Stomach (tissue), 9 donors: ENCODE measurements around the gene ADPRHL1. TPM values are rescaled to one million over a fixed set of nuclear protein-coding genes. Genes with fewer than 3 reads are reported as not detected.
A peak's percentile ranks its signal among the peaks of the same experiment; 100 is the strongest.

Experiments used
- DNase-seq, 2 donors: peaks; one replicate each; pipeline versions ENCODE4 v3.0.0 to v3.0.0-alpha.2; 2013 to 2019
- H3K27ac ChIP-seq, 5 donors: fragments of 200-600 bp in 4 of 5; sonication (generic) in 4 of 5; one replicate each; pipeline ENCODE4 v1.5.1; 2013 to 2019; ENCODE audit warnings: mild to moderate bottlenecking in 1 of 5, moderate library complexity in 1 of 5
- H3K27me3 ChIP-seq, 3 donors: fragments of 200-600 bp; sonication (generic); one replicate each; pipeline ENCODE4 v1.5.1; 2017 to 2019; ENCODE audit warnings: mixed run types in 1 of 3
- H3K36me3 ChIP-seq, 4 donors: fragments of 200-600 bp; sonication (generic); 1 replicate in 3 of 4; 2 replicates in 1 of 4; pipeline ENCODE4 v1.5.1; 2016 to 2019
- H3K4me1 ChIP-seq, 4 donors: fragments of 200-600 bp; sonication (generic); one replicate each; pipeline ENCODE4 v1.5.1; 2016 to 2019
- H3K4me3 ChIP-seq, 4 donors: fragments of 200-600 bp; sonication (generic) in 3 of 4; one replicate each; pipeline ENCODE4 v1.5.1; 2016 to 2019; ENCODE audit warnings: mild to moderate bottlenecking in 1 of 4
- H3K9me3 ChIP-seq, 4 donors: fragments of 200-600 bp; sonication (generic); one replicate each; pipeline ENCODE4 v1.5.1; 2016 to 2019
- EP300 ChIP-seq: sonication (generic); formaldehyde crosslinking; IDR thresholded peaks from one replicate; pipeline ENCODE4 v1.6.1; 2017; ENCODE audit warnings: antibody characterized with exemption
- POLR2A ChIP-seq, 4 donors: fragments of 450-650 bp; IDR thresholded peaks; one replicate each; pipeline ENCODE4 v1.6.1; 2016; ENCODE audit warnings: antibody characterized with exemption in 4 of 4, control low read depth in 2 of 4, mild to moderate bottlenecking in 1 of 4, moderate library complexity in 1 of 4
- POLR2AphosphoS5 ChIP-seq, 3 donors: sonication (generic); formaldehyde crosslinking; IDR thresholded peaks; one replicate each; pipeline ENCODE4 v1.6.1; 2016; ENCODE audit warnings: antibody characterized with exemption in 3 of 3
- WGBS, 5 donors: extraction: QIAGEN DNeasy Blood & Tissue Kit in 3 of 5; methylation state at CpG; one replicate each; pipeline versions ENCODE4 v1.1.5 to v1.1.7; 2013 to 2018; 5-methylcytosine and 5-hydroxymethylcytosine counted together
- intact Hi-C: fragments of 100-400 bp; cut with DNase I; formaldehyde crosslinking; loops from one replicate; pipeline ENCODE4 v1.15.1; 2023; ENCODE audit warnings: low total_unique reads
- polyA plus RNA-seq, 3 donors: library from polyadenylated mRNA; stranded (reverse); fragments of 200-250 nt; gene quantifications; one replicate each; pipeline ENCODE4 v1.2.3, GENCODE V29; 2013
- total RNA-seq, 5 donors: library from RNA; depleted of rRNA; stranded (reverse); fragments of >200 nt; gene quantifications; one replicate each; pipeline versions ENCODE4 v1.1.0 to v1.2.3, GENCODE V29; 2014 to 2016
- TF ChIP-seq, protein P1 (sequence below), 7 experiments: fragments of 450-650 bp in 4 of 7; fragments of 200-600 bp in 3 of 7; sonication (generic) in 3 of 7; IDR thresholded peaks; one replicate each; pipeline ENCODE4 v1.5.1; 2016 to 2019; ENCODE audit warnings: antibody characterized with exemption in 7 of 7, control low read depth in 2 of 7, mild to moderate bottlenecking in 1 of 7
- donor health status: healthy with polysubstance abuse.
- donor health status: Bipolar disorder and iron deficiency.
- donor health status: healthy.

The ADPRHL1 gene
- total and polyA plus RNA-seq, 8 donors = 1.7 to 6.7 (median 2.7) TPM

DNA sequence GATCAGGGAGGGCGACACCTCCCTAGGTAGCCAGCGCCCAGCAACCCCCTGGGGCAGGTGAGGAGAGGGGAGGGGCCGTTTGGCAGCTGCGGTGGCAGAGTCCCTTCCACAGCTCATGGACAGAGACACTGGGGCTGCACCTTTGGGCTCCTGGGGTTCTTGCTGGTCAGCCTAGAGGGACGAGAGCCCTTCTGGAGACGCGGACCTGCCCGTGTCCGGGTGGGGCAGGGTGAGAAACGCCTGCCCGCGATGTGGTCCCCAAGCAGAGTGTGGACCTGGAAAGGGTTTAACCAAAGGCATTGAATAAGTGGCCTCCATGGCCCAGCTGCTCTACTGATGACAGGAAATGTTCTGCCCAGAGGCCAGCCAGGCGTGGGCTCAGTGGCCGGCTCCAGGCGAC, 38.3 kb downstream of the ADPRHL1 start:
- 86 to 94% (median 92%) methylated on average over 15 of the region's 15 CpGs for WGBS, 5 donors
- intact Hi-C loops = no loop called here
- H3K4me1 ChIP-seq = peaks cover 0 to 32% (median 18%) of the 10 kb centered on the region in 4 donors
- TF ChIP-seq EP300 (no peak), POLR2AphosphoS5 (IDR thresholded peaks at IDR 0.05) (no peak), POLR2A (IDR thresholded peaks at IDR 0.05) (no peak)
- TF ChIP-seq, protein P1, sequence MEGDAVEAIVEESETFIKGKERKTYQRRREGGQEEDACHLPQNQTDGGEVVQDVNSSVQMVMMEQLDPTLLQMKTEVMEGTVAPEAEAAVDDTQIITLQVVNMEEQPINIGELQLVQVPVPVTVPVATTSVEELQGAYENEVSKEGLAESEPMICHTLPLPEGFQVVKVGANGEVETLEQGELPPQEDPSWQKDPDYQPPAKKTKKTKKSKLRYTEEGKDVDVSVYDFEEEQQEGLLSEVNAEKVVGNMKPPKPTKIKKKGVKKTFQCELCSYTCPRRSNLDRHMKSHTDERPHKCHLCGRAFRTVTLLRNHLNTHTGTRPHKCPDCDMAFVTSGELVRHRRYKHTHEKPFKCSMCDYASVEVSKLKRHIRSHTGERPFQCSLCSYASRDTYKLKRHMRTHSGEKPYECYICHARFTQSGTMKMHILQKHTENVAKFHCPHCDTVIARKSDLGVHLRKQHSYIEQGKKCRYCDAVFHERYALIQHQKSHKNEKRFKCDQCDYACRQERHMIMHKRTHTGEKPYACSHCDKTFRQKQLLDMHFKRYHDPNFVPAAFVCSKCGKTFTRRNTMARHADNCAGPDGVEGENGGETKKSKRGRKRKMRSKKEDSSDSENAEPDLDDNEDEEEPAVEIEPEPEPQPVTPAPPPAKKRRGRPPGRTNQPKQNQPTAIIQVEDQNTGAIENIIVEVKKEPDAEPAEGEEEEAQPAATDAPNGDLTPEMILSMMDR (IDR thresholded peaks at IDR 0.05) = no peak
- no peak for DNase-seq
- H3K27me3 ChIP-seq = peaks cover 0 to 11% (median 7%) of the 10 kb centered on the region in 3 donors
- no peaks in the 10 kb centered on the region for H3K36me3 ChIP-seq
- no peak overlapping the region for H3K4me3 ChIP-seq
- H3K27ac ChIP-seq = peak overlapping the region in 1 of 5 donors; percentile 77
- no peaks in the 10 kb centered on the region for H3K9me3 ChIP-seq

DNA sequence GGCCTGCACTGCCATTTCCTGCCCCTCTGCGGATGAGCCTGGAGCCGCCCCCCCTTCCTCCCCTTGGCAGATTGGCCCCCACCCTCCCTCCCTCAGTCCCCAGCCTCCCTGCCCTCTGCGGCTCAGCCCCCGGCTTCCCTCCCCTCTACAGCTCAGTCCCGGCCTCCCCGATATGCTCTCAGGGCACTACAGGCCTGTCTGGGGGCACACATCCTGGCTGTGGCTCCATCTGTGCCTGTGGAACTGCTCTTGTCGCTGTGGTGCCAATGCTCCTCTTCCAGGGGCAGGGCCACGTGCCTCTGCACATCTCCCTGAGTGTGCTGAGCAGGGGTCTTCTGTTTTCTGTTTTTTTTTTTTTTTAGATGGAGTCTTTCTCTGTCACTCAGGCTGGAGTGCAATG, 39.0 kb downstream of the ADPRHL1 start:
- peak overlapping the region in 3 of 5 donors; percentile 63 to 77 (median 64) for H3K27ac ChIP-seq
- WGBS, 5 donors = 84 to 96% (median 86%) methylated on average over 2 to 8 of the region's 8 CpGs

DNA sequence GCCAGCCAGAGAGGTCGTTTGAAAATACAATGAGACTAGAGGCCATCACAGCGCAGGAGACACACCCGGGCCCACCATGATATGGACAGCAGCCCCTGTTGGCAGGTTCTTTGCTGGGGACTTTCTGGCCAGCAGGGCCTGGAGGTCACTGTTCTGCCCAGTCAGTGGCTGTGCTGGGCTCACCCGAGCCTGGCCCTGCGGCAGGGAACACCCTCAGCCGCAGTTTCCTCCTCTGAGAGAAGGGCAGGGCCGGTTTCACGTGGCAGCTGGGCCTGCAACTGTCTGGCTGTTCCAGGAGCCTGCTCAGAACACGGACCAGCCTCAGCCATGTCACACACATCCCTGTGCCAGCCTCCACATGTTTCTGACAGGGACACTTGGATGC, 39.4 kb downstream of the ADPRHL1 start:
- H3K27me3 ChIP-seq = peaks cover 0 to 11% (median 9%) of the 10 kb centered on the region in 3 donors
- DNase-seq = peak in 1 of 2 donors; percentile 46
- H3K9me3 ChIP-seq = no peaks in the 10 kb centered on the region
- peaks cover 0 to 34% (median 19%) of the 10 kb centered on the region in 4 donors for H3K4me1 ChIP-seq
- no peaks in the 10 kb centered on the region for H3K36me3 ChIP-seq
- peak in 1 of 3 donors; percentile 26 for TF ChIP-seq POLR2AphosphoS5 (IDR thresholded peaks at IDR 0.05)
- TF ChIP-seq, protein P1 (IDR thresholded peaks at IDR 0.05) = no peak
- intact Hi-C loops = no loop called here
- WGBS, 5 donors = 51 to 70% (median 60%) methylated on average over 4 to 9 of the region's 9 CpGs
- H3K27ac ChIP-seq = peak overlapping the region in 4 of 5 donors; percentile 14 to 77 (median 64)
- H3K4me3 ChIP-seq = no peak overlapping the region

More for the DNA sequence above, 39.0 kb downstream of the ADPRHL1 start:
- Histone ChIP-seq H3K9me3 (no peaks in the 10 kb centered on the region), H3K4me3 (no peak overlapping the region), H3K4me1 (peaks cover 0 to 34% (median 19%) of the 10 kb centered on the region in 4 donors), H3K27me3 (peaks cover 0 to 11% (median 9%) of the 10 kb centered on the region in 3 donors), H3K36me3 (no peaks in the 10 kb centered on the region)
- TF ChIP-seq EP300 = no peak
- no peak for TF ChIP-seq POLR2A (IDR thresholded peaks at IDR 0.05)
- no peak for TF ChIP-seq POLR2AphosphoS5 (IDR thresholded peaks at IDR 0.05)
- TF ChIP-seq, protein P1 (IDR thresholded peaks at IDR 0.05) = no peak
- DNase-seq = no peak
- intact Hi-C loops = no loop called here

DNA sequence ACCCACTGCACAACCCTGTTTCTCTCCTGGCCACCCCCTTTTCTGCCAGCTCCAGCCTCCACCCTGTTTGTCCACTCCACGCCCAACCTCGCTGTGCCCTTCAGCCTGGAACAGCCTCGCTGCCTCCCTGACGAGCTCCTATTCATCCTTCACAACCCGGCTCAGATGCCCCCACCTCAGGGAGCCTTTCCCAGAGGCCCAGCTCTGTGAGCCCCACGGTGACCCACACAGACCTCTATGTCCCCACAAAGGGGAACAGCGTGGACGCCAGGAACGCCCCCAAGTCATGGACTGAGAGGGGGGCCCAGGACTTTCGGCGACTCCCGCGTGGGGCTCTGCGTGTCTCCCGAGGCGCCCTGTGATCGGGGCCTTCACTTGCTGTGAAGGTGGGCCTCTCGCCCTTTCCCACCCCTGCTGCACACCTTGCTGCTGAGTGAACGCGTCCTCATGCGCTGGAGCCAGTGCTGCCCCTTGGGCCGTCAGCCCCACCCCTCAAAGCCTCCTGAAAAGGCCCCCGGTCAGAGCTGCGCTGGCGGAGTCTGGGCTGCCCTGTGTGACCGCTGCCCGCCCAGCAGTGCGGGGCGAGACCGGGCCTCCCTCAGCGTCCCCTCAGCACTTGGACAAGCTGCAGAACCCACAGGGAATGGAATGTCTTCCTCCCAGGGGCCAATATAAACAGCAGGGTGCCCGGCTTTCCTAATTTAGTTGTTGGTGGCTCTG, 40.0 kb downstream of the ADPRHL1 start:
- TF ChIP-seq, protein P1 (IDR thresholded peaks at IDR 0.05) = no peak
- TF ChIP-seq EP300 (peak; percentile 51), POLR2A (IDR thresholded peaks at IDR 0.05) (no peak), POLR2AphosphoS5 (IDR thresholded peaks at IDR 0.05) (peak in 1 of 3 donors; percentile 49)
- no peaks in the 10 kb centered on the region for H3K9me3 ChIP-seq
- H3K27me3 ChIP-seq = peaks cover 0 to 11% (median 9%) of the 10 kb centered on the region in 3 donors
- no peak overlapping the region for H3K4me3 ChIP-seq
- no peak for DNase-seq
- peak overlapping the region in 4 of 5 donors; percentile 14 to 77 (median 64) for H3K27ac ChIP-seq
- intact Hi-C loops = no loop called here
- peaks cover 0 to 34% (median 19%) of the 10 kb centered on the region in 4 donors for H3K4me1 ChIP-seq
- H3K36me3 ChIP-seq = no peaks in the 10 kb centered on the region
- 74 to 92% (median 90%) methylated on average over 16 to 32 of the region's 32 CpGs for WGBS, 5 donors
